Testis (tissue), 2 donors: ENCODE measurements around the gene TTBK1.

Experiments used
- POLR2A ChIP-seq: fragments of 450-650 bp; IDR thresholded peaks from one replicate; pipeline ENCODE4 v1.6.1; 2017; ENCODE audit warnings: antibody characterized with exemption, mild to moderate bottlenecking, moderate library complexity
- TF ChIP-seq, protein P1 (sequence below), 3 experiments: fragments of 450-650 bp in 2 of 3; fragments of 200-600 bp in 1 of 3; sonication (generic) in 1 of 3; IDR thresholded peaks; one replicate each; pipeline ENCODE4 v1.5.1; 2016 to 2019; ENCODE audit warnings: antibody characterized with exemption in 3 of 3, mild to moderate bottlenecking in 2 of 3, moderate library complexity in 1 of 3

DNA sequence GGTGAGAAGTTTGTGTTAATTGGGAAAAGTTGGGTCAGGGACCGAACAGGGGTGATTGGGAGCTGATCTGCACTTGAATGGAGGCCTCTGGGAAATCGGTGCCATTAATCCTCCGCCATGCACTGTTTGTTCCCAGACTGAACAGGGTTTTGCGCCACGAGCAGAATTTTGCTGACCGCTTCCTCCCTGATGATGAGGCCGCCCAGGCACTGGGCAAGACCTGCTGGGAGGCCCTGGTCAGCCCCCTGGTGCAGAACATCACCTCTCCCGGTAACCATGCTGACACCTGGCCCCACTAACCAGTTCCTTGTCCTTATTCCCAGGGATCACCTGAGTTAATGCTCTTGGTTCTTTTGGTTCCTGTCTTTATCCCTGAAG, 39.6 kb upstream of the TTBK1 start:
- TF ChIP-seq, protein P1, sequence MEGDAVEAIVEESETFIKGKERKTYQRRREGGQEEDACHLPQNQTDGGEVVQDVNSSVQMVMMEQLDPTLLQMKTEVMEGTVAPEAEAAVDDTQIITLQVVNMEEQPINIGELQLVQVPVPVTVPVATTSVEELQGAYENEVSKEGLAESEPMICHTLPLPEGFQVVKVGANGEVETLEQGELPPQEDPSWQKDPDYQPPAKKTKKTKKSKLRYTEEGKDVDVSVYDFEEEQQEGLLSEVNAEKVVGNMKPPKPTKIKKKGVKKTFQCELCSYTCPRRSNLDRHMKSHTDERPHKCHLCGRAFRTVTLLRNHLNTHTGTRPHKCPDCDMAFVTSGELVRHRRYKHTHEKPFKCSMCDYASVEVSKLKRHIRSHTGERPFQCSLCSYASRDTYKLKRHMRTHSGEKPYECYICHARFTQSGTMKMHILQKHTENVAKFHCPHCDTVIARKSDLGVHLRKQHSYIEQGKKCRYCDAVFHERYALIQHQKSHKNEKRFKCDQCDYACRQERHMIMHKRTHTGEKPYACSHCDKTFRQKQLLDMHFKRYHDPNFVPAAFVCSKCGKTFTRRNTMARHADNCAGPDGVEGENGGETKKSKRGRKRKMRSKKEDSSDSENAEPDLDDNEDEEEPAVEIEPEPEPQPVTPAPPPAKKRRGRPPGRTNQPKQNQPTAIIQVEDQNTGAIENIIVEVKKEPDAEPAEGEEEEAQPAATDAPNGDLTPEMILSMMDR (IDR thresholded peaks at IDR 0.05), result no peak
- no peak for TF ChIP-seq POLR2A
